HCT116 (cell line): ENCODE results near the gene PLA2G15. TPM values are rescaled to one million over a fixed set of nuclear protein-coding genes. Genes with fewer than 3 reads are reported as not detected.

ENCODE experiments used
- ATAC-seq: fragments of 200-7000 bp; cut with Tn5 transposase; 2 replicates; pipeline ENCODE4 v1.9.1; 2020; ENCODE audit warnings: mild to moderate bottlenecking, moderate library complexity
- BruUV-seq: library from RNA; stranded (reverse); fragments of 400-500 nt; replicated peaks from 2 replicates; lab custom pipeline; 2021; lab: Mats Ljungman, UMichigan
- CTCF ChIA-PET: fragments of 300-600 bp; sonication (Branson Sonifier 250); formaldehyde crosslinking; loops from one replicate; lab custom pipeline; 2021; ENCODE audit warnings: antibody characterized with exemption; lab: Charles Lee
- POLR2A ChIA-PET: fragments of 300-600, 350-600 bp; sonication (Branson Sonifier 250); formaldehyde crosslinking; loops from one replicate; lab custom pipeline; 2021; ENCODE audit warnings: antibody characterized with exemption; lab: Charles Lee
- RAD21 ChIA-PET, 2 experiments: fragments of 300-600 bp; sonication (Branson Sonifier 250); formaldehyde crosslinking; loops; one replicate each; lab custom pipeline; 2023; ENCODE audit warnings: low total read pairs in 2 of 2; ENCODE audit not compliant: uncharacterized antibody in 2 of 2, unreplicated experiment in 2 of 2, low non-redundant PET in 1 of 2; lab: Charles Lee
- DNase-seq: peaks from one replicate; pipeline ENCODE4 v3.0.0-alpha.2; 2010; ENCODE audit warnings: low read depth, low spot score
- H2AFZ ChIP-seq: fragments of 200-600 bp; shearing (Covaris generic), sonication (generic); 2 replicates; pipeline ENCODE4 v1.6.1; 2017; ENCODE audit warnings: low read depth, mixed run types, mixed read lengths, antibody characterized with exemption, low read length; ENCODE audit not compliant: poor library complexity, severe bottlenecking
- H3K27ac ChIP-seq: 2 replicates; pipeline ENCODE4 v1.5.1; 2012; ENCODE audit warnings: low read depth, low read length
- H3K27me3 ChIP-seq: fragments of 200-600 bp; sonication (generic); 2 replicates; pipeline ENCODE4 v1.6.1; 2016; ENCODE audit warnings: mixed run types, low read length, mixed read lengths; ENCODE audit not compliant: insufficient read depth
- H3K36me3 ChIP-seq, 2 experiments: fragments of 200-500 bp in 1 of 2; fragments of 200-600 bp in 1 of 2; sonication (Bioruptor generic) in 1 of 2; sonication (generic) in 1 of 2; 2 replicates each; pipeline versions ENCODE4 v1.5.1 to v1.6.1; 2014 to 2016; ENCODE audit warnings: low read length in 2 of 2, inconsistent platforms in 1 of 2, mixed read lengths in 1 of 2, mixed run types in 1 of 2; ENCODE audit not compliant: insufficient read depth in 2 of 2, control insufficient read depth in 1 of 2
- H3K4me1 ChIP-seq, 2 experiments: fragments of 200-600 bp in 1 of 2; sonication (generic) in 1 of 2; 2 replicates each; pipeline versions ENCODE4 v1.5.1 to v1.6.1; 2012 to 2017; ENCODE audit warnings: low read length in 2 of 2, inconsistent platforms in 1 of 2, mild to moderate bottlenecking in 1 of 2, mixed read lengths in 1 of 2, mixed run types in 1 of 2, moderate library complexity in 1 of 2; ENCODE audit not compliant: insufficient read depth in 2 of 2, control insufficient read depth in 1 of 2
- H3K4me2 ChIP-seq: fragments of 200-600 bp; sonication (generic); 2 replicates; pipeline ENCODE4 v1.6.1; 2017; ENCODE audit warnings: mixed run types, low read length, mixed read lengths
- H3K4me3 ChIP-seq, 2 experiments: fragments of 200-600 bp in 1 of 2; sonication (generic) in 1 of 2; replicated peaks in 1 of 2; 2 replicates each; pipeline ENCODE4 v1.5.1; 2011 to 2016; ENCODE audit warnings: low read length in 2 of 2, control low read depth in 1 of 2, low read depth in 1 of 2, mild to moderate bottlenecking in 1 of 2, mixed read lengths in 1 of 2, mixed run types in 1 of 2
- H3K79me2 ChIP-seq: fragments of 200-600 bp; sonication (generic); 2 replicates; pipeline ENCODE4 v1.6.1; 2017; ENCODE audit warnings: mild to moderate bottlenecking, mixed run types, low read length, moderate library complexity, mixed read lengths; ENCODE audit not compliant: insufficient read depth
- H3K9ac ChIP-seq: fragments of 200-600 bp; sonication (generic); 2 replicates; pipeline ENCODE4 v1.6.1; 2016; ENCODE audit warnings: low read length, mixed read lengths
- H3K9me2 ChIP-seq: fragments of 200-600 bp; sonication (generic), shearing (Covaris generic); 2 replicates; pipeline ENCODE4 v1.6.1; 2017; ENCODE audit warnings: mixed run types, mild to moderate bottlenecking, moderate library complexity; ENCODE audit not compliant: insufficient read depth
- H3K9me3 ChIP-seq, 2 experiments: fragments of 200-500 bp in 1 of 2; fragments of 200-600 bp in 1 of 2; sonication (Bioruptor generic) in 1 of 2; sonication (generic) in 1 of 2; 2 replicates each; pipeline ENCODE4 v1.6.1; 2014 to 2017; ENCODE audit warnings: low read length in 2 of 2, mixed read lengths in 2 of 2, inconsistent platforms in 1 of 2, low read depth in 1 of 2, mild to moderate bottlenecking in 1 of 2, mixed run types in 1 of 2, moderate library complexity in 1 of 2; ENCODE audit not compliant: control insufficient read depth in 1 of 2, insufficient read depth in 1 of 2
- H4K20me1 ChIP-seq: fragments of 200-600 bp; sonication (generic), shearing (Covaris generic); 2 replicates; pipeline ENCODE4 v1.6.1; 2017; ENCODE audit warnings: mixed run types, mild to moderate bottlenecking, moderate library complexity; ENCODE audit not compliant: insufficient read depth
- CBX3 ChIP-seq: IDR thresholded peaks from 2 replicates; pipeline ENCODE4 v1.6.1; 2012; ENCODE audit warnings: low read depth
- CEBPB ChIP-seq: IDR thresholded peaks from 2 replicates; pipeline ENCODE4 v1.6.1; 2012; ENCODE audit warnings: low read depth
- EGR1 ChIP-seq: IDR thresholded peaks from 2 replicates; pipeline ENCODE4 v1.6.1; 2012; ENCODE audit warnings: low read depth
- ELF1 ChIP-seq: IDR thresholded peaks from 2 replicates; pipeline ENCODE4 v1.6.1; 2012; ENCODE audit warnings: low read depth, borderline replicate concordance
- FOSL1 ChIP-seq: IDR thresholded peaks from 2 replicates; pipeline ENCODE4 v1.6.1; 2012; ENCODE audit warnings: low read depth
- JUND ChIP-seq: IDR thresholded peaks from 2 replicates; pipeline ENCODE4 v1.6.1; 2012
- POLR2A ChIP-seq: IDR thresholded peaks from 2 replicates; pipeline ENCODE4 v1.7.0; 2011; ENCODE audit warnings: borderline replicate concordance; ENCODE audit not compliant: insufficient read depth, insufficient read length; ENCODE audit errors: extremely low read depth
- POLR2AphosphoS5 ChIP-seq: IDR thresholded peaks from 2 replicates; pipeline ENCODE4 v1.6.1; 2011; ENCODE audit warnings: mild to moderate bottlenecking, low read depth, low read length, moderate library complexity
- RAD21 ChIP-seq: IDR thresholded peaks from 2 replicates; pipeline ENCODE4 v1.6.1; 2012; ENCODE audit warnings: low read depth, mild to moderate bottlenecking
- SP1 ChIP-seq: IDR thresholded peaks from 2 replicates; pipeline ENCODE4 v1.6.1; 2012; ENCODE audit warnings: low read depth
- ZNF274 ChIP-seq: fragments of 200-500 bp; sonication (Bioruptor generic); IDR thresholded peaks from 2 replicates; pipeline ENCODE4 v1.6.1; 2014; ENCODE audit warnings: mild to moderate bottlenecking, low read depth, low read length, inconsistent platforms
- intact Hi-C: fragments of 100-400 bp; cut with micrococcal nuclease; formaldehyde crosslinking; loops from 2 replicates; pipeline ENCODE4 v1.10.0; 2022
- total RNA-seq: library from RNA; stranded (reverse); gene quantifications from one replicate; pipeline ENCODE4 v1.2.1, GENCODE V29; 2021; ENCODE audit not compliant: unreplicated experiment
- TF ChIP-seq, protein P1 (sequence below): IDR thresholded peaks from 2 replicates; pipeline ENCODE4 v1.6.1; 2012
- TF ChIP-seq, protein P2 (sequence below), 3 experiments: fragments of 200-600 bp in 1 of 3; sonication (generic) in 1 of 3; IDR thresholded peaks in 2 of 3; conservative IDR thresholded peaks in 1 of 3; 2 replicates each; pipeline ENCODE4 v1.5.1; 2012 to 2017; ENCODE audit warnings: low read depth in 2 of 3, low read length in 2 of 3, antibody characterized with exemption in 1 of 3, borderline replicate concordance in 1 of 3, control low read depth in 1 of 3, mild to moderate bottlenecking in 1 of 3, mixed read lengths in 1 of 3, mixed run types in 1 of 3, moderate library complexity in 1 of 3; ENCODE audit not compliant: insufficient read depth in 1 of 3

Gene PLA2G15
- total RNA-seq, 1 experiment from 2014 or later, result 7.5 TPM

DNA sequence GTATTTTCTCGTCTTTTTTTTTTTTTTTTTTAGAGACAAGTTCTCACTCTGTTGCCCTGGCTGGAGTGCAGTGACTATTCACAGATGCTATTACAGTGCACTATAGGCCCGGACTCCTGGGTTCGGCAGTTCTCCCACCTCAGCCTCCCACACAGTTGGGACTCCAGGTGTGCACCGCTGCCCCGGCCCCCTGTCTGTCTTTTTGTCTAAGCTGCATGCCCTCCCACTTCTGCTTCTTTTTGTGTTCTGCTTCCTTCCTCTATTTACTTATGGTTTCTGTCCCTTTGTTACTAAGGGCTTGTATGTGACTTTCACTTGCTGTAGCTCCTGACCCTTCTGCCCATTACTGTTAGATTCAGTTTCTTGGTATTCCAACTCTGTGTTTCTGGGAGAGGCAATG is 39.7 kb downstream of the PLA2G15 start:
- no peak for TF ChIP-seq JUND
- TF ChIP-seq POLR2AphosphoS5, result no peak
- POLR2A ChIA-PET, result interaction anchor here (0.9 kb wide), 1 partner anchor 47 kb away, joined by 3 read pairs; no protein-coding TSS in a partner anchor
- no peaks in the 10 kb centered on the region for H3K9me3 ChIP-seq
- H2AFZ ChIP-seq, result no peak overlapping the region
- peaks cover 0 to 7% of the 10 kb centered on the region in 2 experiments; a peak in 1 of 4 replicates for H3K4me1 ChIP-seq
- intact Hi-C loops, result no loop called here
- H4K20me1 ChIP-seq, result no peaks in the 10 kb centered on the region
- BruUV-seq, result no TSS peak
- no peak overlapping the region for H3K4me2 ChIP-seq
- H3K79me2 ChIP-seq, result peaks cover 71% of the 10 kb centered on the region
- peaks cover 0 to 31% of the 10 kb centered on the region in 2 experiments; a peak in 2 of 4 replicates for H3K36me3 ChIP-seq
- H3K9me2 ChIP-seq, result no peaks in the 10 kb centered on the region
- no peaks in the 10 kb centered on the region for H3K27me3 ChIP-seq
- H3K9ac ChIP-seq, result no peak overlapping the region
- ATAC-seq, result no peak
- CTCF ChIA-PET, result no interaction called here
- RAD21 ChIA-PET, result no interaction called here
- no peak overlapping the region for H3K4me3 ChIP-seq
- no peak overlapping the region for H3K27ac ChIP-seq
- no peak for DNase-seq

DNA sequence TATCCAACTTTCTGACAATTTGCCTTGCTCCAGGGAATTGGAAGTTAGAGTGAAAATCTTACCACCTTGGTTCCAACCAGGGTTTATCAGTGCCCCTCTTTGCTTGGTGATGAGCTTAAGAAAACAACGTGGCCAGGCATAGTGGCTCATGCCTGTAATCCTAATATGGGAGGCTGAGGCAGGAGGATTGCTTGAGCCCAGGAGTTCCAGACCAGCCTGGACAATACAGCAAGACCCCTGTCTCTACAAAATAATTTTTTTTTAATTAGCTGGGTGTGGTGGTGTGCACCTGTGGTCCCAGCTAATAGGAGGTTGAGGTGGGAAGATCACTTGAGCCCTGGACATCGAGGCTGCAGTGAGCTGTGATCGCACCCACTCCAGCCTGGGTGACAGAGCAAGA is 40.5 kb downstream of the PLA2G15 start:
- no peak overlapping the region for H3K9ac ChIP-seq
- peaks cover 2 to 38% of the 10 kb centered on the region in 2 experiments; a peak in 2 of 4 replicates for H3K36me3 ChIP-seq
- H3K4me1 ChIP-seq, result peaks cover 0 to 7% of the 10 kb centered on the region in 2 experiments; a peak in 1 of 4 replicates

More for the DNA sequence above, 40.5 kb downstream of the PLA2G15 start:
- no TSS peak for BruUV-seq
- ChIA-PET CTCF (no interaction called here), RAD21 (no interaction called here), POLR2A (interaction anchor here (0.9 kb wide), 1 partner anchor 48 kb away, joined by 3 read pairs; no protein-coding TSS in a partner anchor)
- no peak for ATAC-seq
- Histone ChIP-seq H3K4me3 (no peak overlapping the region), H4K20me1 (no peaks in the 10 kb centered on the region), H3K27ac (no peak overlapping the region), H3K9me2 (no peaks in the 10 kb centered on the region), H2AFZ (no peak overlapping the region), H3K27me3 (no peaks in the 10 kb centered on the region), H3K79me2 (peaks cover 67% of the 10 kb centered on the region), H3K4me2 (no peak overlapping the region), H3K9me3 (no peaks in the 10 kb centered on the region)
- no peak for DNase-seq
- TF ChIP-seq POLR2A (no peak), SP1 (no peak), RAD21 (no peak), POLR2AphosphoS5 (no peak), CBX3 (no peak), FOSL1 (no peak), CEBPB (no peak), ELF1 (no peak), EGR1 (no peak), ZNF274 (no peak)
- TF ChIP-seq, protein P1, sequence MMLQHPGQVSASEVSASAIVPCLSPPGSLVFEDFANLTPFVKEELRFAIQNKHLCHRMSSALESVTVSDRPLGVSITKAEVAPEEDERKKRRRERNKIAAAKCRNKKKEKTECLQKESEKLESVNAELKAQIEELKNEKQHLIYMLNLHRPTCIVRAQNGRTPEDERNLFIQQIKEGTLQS, result no peak
- TF ChIP-seq, protein P2, sequence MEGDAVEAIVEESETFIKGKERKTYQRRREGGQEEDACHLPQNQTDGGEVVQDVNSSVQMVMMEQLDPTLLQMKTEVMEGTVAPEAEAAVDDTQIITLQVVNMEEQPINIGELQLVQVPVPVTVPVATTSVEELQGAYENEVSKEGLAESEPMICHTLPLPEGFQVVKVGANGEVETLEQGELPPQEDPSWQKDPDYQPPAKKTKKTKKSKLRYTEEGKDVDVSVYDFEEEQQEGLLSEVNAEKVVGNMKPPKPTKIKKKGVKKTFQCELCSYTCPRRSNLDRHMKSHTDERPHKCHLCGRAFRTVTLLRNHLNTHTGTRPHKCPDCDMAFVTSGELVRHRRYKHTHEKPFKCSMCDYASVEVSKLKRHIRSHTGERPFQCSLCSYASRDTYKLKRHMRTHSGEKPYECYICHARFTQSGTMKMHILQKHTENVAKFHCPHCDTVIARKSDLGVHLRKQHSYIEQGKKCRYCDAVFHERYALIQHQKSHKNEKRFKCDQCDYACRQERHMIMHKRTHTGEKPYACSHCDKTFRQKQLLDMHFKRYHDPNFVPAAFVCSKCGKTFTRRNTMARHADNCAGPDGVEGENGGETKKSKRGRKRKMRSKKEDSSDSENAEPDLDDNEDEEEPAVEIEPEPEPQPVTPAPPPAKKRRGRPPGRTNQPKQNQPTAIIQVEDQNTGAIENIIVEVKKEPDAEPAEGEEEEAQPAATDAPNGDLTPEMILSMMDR (IDR thresholded peaks at IDR 0.05 in 2 of 3, conservative IDR thresholded peaks at IDR 0.05 in 1 of 3; ENCODE audit: borderline replicate concordance in 1 of 3, insufficient read depth in 1 of 3, low read depth in 2 of 3, low read length in 2 of 3), result no peak
- intact Hi-C loops, result no loop called here
